HL-60 (cell line): ENCODE measurements around the gene DNAJC15.

Experiments
- DNase-seq, 2 experiments: peaks; one replicate each; pipeline ENCODE4 v3.0.0-alpha.2; 2010 to 2020; ENCODE audit warnings: low read depth in 1 of 2, low spot score in 1 of 2
- H3K27ac ChIP-seq: fragments of 250-450 bp; sonication (Bioruptor Pico); replicated peaks from 2 replicates; pipeline ENCODE4 v1.5.1; 2020; ENCODE audit warnings: mild to moderate bottlenecking, moderate library complexity
- H3K27me3 ChIP-seq: fragments of 250-450 bp; sonication (Bioruptor Pico); 2 replicates; pipeline ENCODE4 v1.5.1; 2021; ENCODE audit warnings: mild to moderate bottlenecking, moderate library complexity; ENCODE audit not compliant: insufficient read depth, poor library complexity, severe bottlenecking
- H3K4me3 ChIP-seq: replicated peaks from 2 replicates; pipeline ENCODE4 v1.5.1; 2011; ENCODE audit warnings: mild to moderate bottlenecking, control low read depth, low read length; ENCODE audit not compliant: insufficient read depth
- CTCF ChIP-seq: IDR thresholded peaks from one replicate; pipeline ENCODE4 v1.5.1; 2011; ENCODE audit warnings: low read length, control low read depth, inconsistent platforms; ENCODE audit not compliant: insufficient read depth
- GABPA ChIP-seq: IDR thresholded peaks from 2 replicates; pipeline ENCODE4 v1.6.1; 2012; ENCODE audit warnings: low read depth
- POLR2AphosphoS5 ChIP-seq: IDR thresholded peaks from 2 replicates; pipeline ENCODE4 v1.6.1; 2012; ENCODE audit warnings: low read depth
- REST ChIP-seq: IDR thresholded peaks from 2 replicates; pipeline ENCODE4 v1.6.1; 2012; ENCODE audit warnings: low read depth; ENCODE audit not compliant: insufficient replicate concordance
- SPI1 ChIP-seq: IDR thresholded peaks from 2 replicates; pipeline ENCODE4 v1.6.1; 2012; ENCODE audit warnings: low read depth, mild to moderate bottlenecking, borderline replicate concordance

DNAJC15 gene

GRCh38 chr13:43021926-43022670, 1.3 kb upstream of the DNAJC15 start:
- H3K4me3 ChIP-seq: no peak overlapping the region
- DNase-seq: no peak
- no peak for TF ChIP-seq POLR2AphosphoS5
- TF ChIP-seq GABPA: no peak
- TF ChIP-seq REST: no peak
- no peak for TF ChIP-seq CTCF
- no peak for TF ChIP-seq SPI1
- no peaks in the 10 kb centered on the region for H3K27me3 ChIP-seq
- no peak overlapping the region for H3K27ac ChIP-seq

- Histone ChIP-seq H3K27me3 (no peaks in the 10 kb centered on the region), H3K27ac (no peak overlapping the region), H3K4me3 (peak overlapping the region; percentile 62; the same call in 1 of the 2 replicates)
- no peak for TF ChIP-seq REST
- TF ChIP-seq POLR2AphosphoS5: no peak
- TF ChIP-seq GABPA: no peak
- no peak for TF ChIP-seq SPI1
- no peak for TF ChIP-seq CTCF
- DNase-seq: no peak
These were observed 475 bp upstream of the DNAJC15 start for GRCh38 chr13:43022934-43023288.

- Histone ChIP-seq H3K27ac (no peak overlapping the region), H3K27me3 (no peaks in the 10 kb centered on the region), H3K4me3 (no peak overlapping the region)
- TF ChIP-seq CTCF (no peak), REST (no peak), GABPA (no peak), SPI1 (no peak), POLR2AphosphoS5 (no peak)
- no peak for DNase-seq
These were observed 2.9 kb downstream of the DNAJC15 start for GRCh38 chr13:43026262-43026661.
